OCI-LY7 (cell line): Measurements from ENCODE around the gene AGBL4. TPM values are rescaled to one million over a fixed set of nuclear protein-coding genes. Genes with fewer than 3 reads are reported as not detected.

Source experiments
- BruUV-seq: library from RNA; stranded (reverse); fragments of 400-500 nt; replicated peaks from 2 replicates; lab custom pipeline; 2021; lab: Mats Ljungman, UMichigan
- CTCF ChIA-PET: fragments of 300-600 bp; sonication (Branson Sonifier 250); formaldehyde crosslinking; loops from one replicate; lab custom pipeline; 2022; ENCODE audit warnings: antibody characterized with exemption; ENCODE audit not compliant: unreplicated experiment; lab: Charles Lee
- POLR2A ChIA-PET: fragments of 300-600 bp; sonication (Branson Sonifier 250); formaldehyde crosslinking; loops from one replicate; lab custom pipeline; 2022; ENCODE audit warnings: antibody characterized with exemption; lab: Charles Lee
- DNase-seq: peaks from one replicate; pipeline ENCODE4 v3.0.0-alpha.2; 2015; ENCODE audit warnings: low spot score
- H2AFZ ChIP-seq: fragments of 200-600 bp; sonication (generic), shearing (Covaris generic); 2 replicates; pipeline ENCODE4 v1.6.1; 2014; ENCODE audit warnings: mild to moderate bottlenecking, antibody characterized with exemption, low read length, moderate library complexity
- H3K27ac ChIP-seq: fragments of 200-600 bp; sonication (generic); 2 replicates; pipeline ENCODE4 v1.5.1; 2014; ENCODE audit warnings: mixed run types, low read depth, mild to moderate bottlenecking, moderate library complexity, low read length, inconsistent platforms; ENCODE audit not compliant: poor library complexity, severe bottlenecking
- H3K36me3 ChIP-seq: fragments of 200-600 bp; sonication (generic); 2 replicates; pipeline ENCODE4 v1.6.1; 2014; ENCODE audit warnings: mild to moderate bottlenecking, antibody characterized with exemption, low read length, moderate library complexity, mixed read lengths; ENCODE audit not compliant: insufficient read depth
- H3K4me1 ChIP-seq: fragments of 200-600 bp; sonication (generic); 2 replicates; pipeline ENCODE4 v1.5.1; 2014; ENCODE audit warnings: mild to moderate bottlenecking, low read length; ENCODE audit not compliant: insufficient read depth, poor library complexity, severe bottlenecking
- H3K4me2 ChIP-seq: fragments of 200-600 bp; sonication (generic); 2 replicates; pipeline ENCODE4 v1.6.1; 2014; ENCODE audit warnings: mild to moderate bottlenecking, low read length
- H3K4me3 ChIP-seq: fragments of 200-600 bp; sonication (generic); 2 replicates; pipeline ENCODE4 v1.5.1; 2014; ENCODE audit warnings: mild to moderate bottlenecking, low read depth, low read length; ENCODE audit not compliant: poor library complexity, severe bottlenecking
- H3K79me2 ChIP-seq: fragments of 200-600 bp; sonication (generic); 2 replicates; pipeline ENCODE4 v1.6.1; 2016; ENCODE audit warnings: low read depth, mild to moderate bottlenecking, low read length, moderate library complexity, mixed read lengths; ENCODE audit not compliant: insufficient read depth
- H3K9me2 ChIP-seq: fragments of 200-600 bp; sonication (generic); 2 replicates; pipeline ENCODE4 v1.6.1; 2016; ENCODE audit warnings: mild to moderate bottlenecking, low read length, mixed read lengths; ENCODE audit not compliant: insufficient read depth
- H3K9me3 ChIP-seq: fragments of 200-600 bp; sonication (generic); 2 replicates; pipeline ENCODE4 v1.6.1; 2014; ENCODE audit warnings: mild to moderate bottlenecking, mixed run types, low read length, mixed read lengths
- H4K20me1 ChIP-seq: fragments of 200-600 bp; sonication (generic); 2 replicates; pipeline ENCODE4 v1.6.1; 2014; ENCODE audit warnings: mild to moderate bottlenecking, antibody characterized with exemption, low read length, moderate library complexity, mixed read lengths; ENCODE audit not compliant: insufficient read depth
- CTCF ChIP-seq: fragments of 200-600 bp; sonication (generic); conservative IDR thresholded peaks from 2 replicates; pipeline ENCODE4 v1.5.1; 2014; ENCODE audit warnings: mild to moderate bottlenecking, antibody characterized with exemption, low read length, moderate library complexity, mixed read lengths
- EZH2phosphoT487 ChIP-seq: fragments of 200-600 bp; sonication (generic); IDR thresholded peaks from 2 replicates; pipeline ENCODE4 v1.6.1; 2018; ENCODE audit warnings: low read depth, borderline replicate concordance, mild to moderate bottlenecking, mixed run types, antibody characterized with exemption, low read length, moderate library complexity, mixed read lengths
- intact Hi-C: fragments of 100-400 bp; cut with micrococcal nuclease; formaldehyde crosslinking; loops from one replicate; pipeline ENCODE4 v1.10.0; 2022; ENCODE audit not compliant: unreplicated experiment
- total RNA-seq, 2 experiments: library from RNA; depleted of rRNA in 1 of 2; stranded (reverse); fragments of >200 nt in 1 of 2; shearing (Covaris generic) in 1 of 2; gene quantifications; 2 replicates each; pipeline ENCODE4 v1.2.3, GENCODE V29; 2014 to 2022

Gene AGBL4
- total RNA-seq, 2 experiments from 2014 or later, result not detected

- TF ChIP-seq EZH2phosphoT487 (no peak), CTCF (no peak)
Measured at GRCh38 chr1:49052102-49052501, 971.7 kb downstream of the AGBL4 start.

GRCh38 chr1:49051647-49052046 lies 972.1 kb downstream of the AGBL4 start:
- CTCF ChIA-PET, result no interaction called here
- Histone ChIP-seq H3K4me2 (no peak overlapping the region), H3K4me3 (no peak overlapping the region), H2AFZ (no peak overlapping the region), H3K9me2 (no peaks in the 10 kb centered on the region), H3K4me1 (no peaks in the 10 kb centered on the region), H3K9me3 (no peaks in the 10 kb centered on the region), H3K27ac (no peak overlapping the region), H3K36me3 (no peaks in the 10 kb centered on the region), H3K79me2 (no peaks in the 10 kb centered on the region), H4K20me1 (no peaks in the 10 kb centered on the region)
- POLR2A ChIA-PET, result no interaction called here
- TF ChIP-seq EZH2phosphoT487 (no peak), CTCF (no peak)
- DNase-seq, result no peak
- intact Hi-C loops, result no loop called here
- BruUV-seq, result no TSS peak

More at GRCh38 chr1:49052102-49052501, 971.7 kb downstream of the AGBL4 start:
- no peaks in the 10 kb centered on the region for H3K4me1 ChIP-seq
- no peaks in the 10 kb centered on the region for H3K79me2 ChIP-seq
- intact Hi-C loops, result no loop called here
- no peaks in the 10 kb centered on the region for H3K36me3 ChIP-seq
- no peaks in the 10 kb centered on the region for H3K9me3 ChIP-seq
- H4K20me1 ChIP-seq, result no peaks in the 10 kb centered on the region
- CTCF ChIA-PET, result no interaction called here
- no peak overlapping the region for H3K4me2 ChIP-seq
- no peaks in the 10 kb centered on the region for H3K9me2 ChIP-seq
- H2AFZ ChIP-seq, result no peak overlapping the region
- POLR2A ChIA-PET, result no interaction called here
- BruUV-seq, result no TSS peak
- no peak overlapping the region for H3K4me3 ChIP-seq
- no peak for DNase-seq
- H3K27ac ChIP-seq, result no peak overlapping the region

GRCh38 chr1:49050041-49050440 lies 973.7 kb downstream of the AGBL4 start:
- no peaks in the 10 kb centered on the region for H3K79me2 ChIP-seq

More at GRCh38 chr1:49050041-49050440, 973.7 kb downstream of the AGBL4 start:
- no peak for DNase-seq
- TF ChIP-seq EZH2phosphoT487, result no peak
- TF ChIP-seq CTCF, result no peak
- H3K4me2 ChIP-seq, result no peak overlapping the region
- no peak overlapping the region for H3K4me3 ChIP-seq
- no peaks in the 10 kb centered on the region for H3K4me1 ChIP-seq
- H4K20me1 ChIP-seq, result no peaks in the 10 kb centered on the region
- H3K36me3 ChIP-seq, result no peaks in the 10 kb centered on the region
- no peak overlapping the region for H3K27ac ChIP-seq
- intact Hi-C loops, result no loop called here
- no TSS peak for BruUV-seq
- no peaks in the 10 kb centered on the region for H3K9me3 ChIP-seq
- no peak overlapping the region for H2AFZ ChIP-seq
- ChIA-PET POLR2A (no interaction called here), CTCF (no interaction called here)
- no peaks in the 10 kb centered on the region for H3K9me2 ChIP-seq
